Dendritic cell treated with granulocyte-macrophage colony-stimulating factor and Interleukin-4, amounts not matched to agents 40 ng/mL and 50 ng/mL, for 4 days (primary cell): ENCODE data around the gene STON2.
"Not testable (repeated sequence)": the region's sequence is repeated elsewhere in the genome, so short reads cannot be mapped to it uniquely, and the experiment has no call there.

Experiments used
- H3K27ac Mint-ChIP-seq: one replicate; pipeline ENCODE4 v1.8.0; 2022; ENCODE audit warnings: mild to moderate bottlenecking, mixed read lengths
- H3K27me3 Mint-ChIP-seq: one replicate; pipeline ENCODE4 v1.8.0; 2022; ENCODE audit warnings: mild to moderate bottlenecking, mixed read lengths
- H3K36me3 Mint-ChIP-seq: one replicate; pipeline ENCODE4 v1.8.0; 2022; ENCODE audit warnings: low read depth, mixed read lengths
- H3K4me1 Mint-ChIP-seq: one replicate; pipeline ENCODE4 v1.8.0; 2022; ENCODE audit warnings: low read depth, mixed read lengths
- H3K4me3 Mint-ChIP-seq: one replicate; pipeline ENCODE4 v1.8.0; 2022; ENCODE audit warnings: mild to moderate bottlenecking, moderate library complexity, mixed read lengths
- H3K9me3 Mint-ChIP-seq: one replicate; pipeline ENCODE4 v1.8.0; 2022; ENCODE audit warnings: mixed read lengths
- intact Hi-C: fragments of 100-400 bp; cut with micrococcal nuclease; formaldehyde crosslinking; loops from one replicate; pipeline ENCODE4 v1.15.0; 2022

Gene STON2

DNA sequence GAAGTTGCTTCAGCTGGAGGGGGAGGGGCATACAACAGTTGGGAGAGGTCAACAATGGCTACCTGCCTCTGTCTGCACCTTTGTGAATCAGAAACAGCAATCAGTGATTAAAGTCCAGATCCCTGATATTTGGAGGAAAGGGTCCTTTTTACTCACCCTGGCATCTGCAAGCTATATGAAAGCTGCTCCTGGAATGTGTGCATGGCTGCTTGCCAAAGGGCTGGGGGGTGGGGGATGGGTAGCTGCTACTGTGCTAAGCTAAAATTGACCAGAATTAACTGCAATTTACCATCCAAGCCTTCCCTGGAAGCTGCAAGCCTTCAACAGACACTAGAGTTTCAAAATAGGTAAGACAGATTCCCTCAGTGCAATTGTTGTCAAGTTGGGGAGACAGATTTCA is 165.8 kb downstream of the STON2 start:
- intact Hi-C loops = no loop called here
- Mint-ChIP-seq H3K9me3 (no peaks in the 10 kb centered on the region), H3K4me3 (no peak overlapping the region), H3K4me1 (peaks cover 5% of the 10 kb centered on the region), H3K27me3 (no peaks in the 10 kb centered on the region), H3K36me3 (no peaks in the 10 kb centered on the region), H3K27ac (no peak overlapping the region)

DNA sequence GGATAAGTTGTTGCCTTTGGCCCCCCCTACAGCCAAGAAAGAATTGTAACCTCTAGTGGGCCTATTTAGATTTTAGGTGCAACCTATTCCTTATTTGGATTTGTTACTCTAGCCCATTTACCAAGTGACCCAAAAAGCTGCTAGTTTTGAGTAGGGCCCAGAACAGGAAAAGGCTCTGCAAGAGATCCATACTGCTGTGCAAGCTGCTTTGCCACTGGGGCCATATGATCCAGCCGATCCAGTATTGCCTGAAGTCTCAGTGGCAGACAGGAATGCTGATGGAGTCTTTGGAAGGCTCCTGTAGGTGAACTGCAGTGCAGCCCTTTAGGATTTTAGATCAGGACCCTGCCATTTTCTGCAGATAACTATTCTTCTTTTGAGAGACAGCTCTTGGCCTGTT is 166.5 kb downstream of the STON2 start:
- Mint-ChIP-seq H3K36me3 (no peaks in the 10 kb centered on the region), H3K4me3 (no peak overlapping the region), H3K4me1 (peaks cover 5% of the 10 kb centered on the region), H3K9me3 (no peaks in the 10 kb centered on the region), H3K27me3 (no peaks in the 10 kb centered on the region), H3K27ac (no peak overlapping the region)
- intact Hi-C loops = no loop called here

DNA sequence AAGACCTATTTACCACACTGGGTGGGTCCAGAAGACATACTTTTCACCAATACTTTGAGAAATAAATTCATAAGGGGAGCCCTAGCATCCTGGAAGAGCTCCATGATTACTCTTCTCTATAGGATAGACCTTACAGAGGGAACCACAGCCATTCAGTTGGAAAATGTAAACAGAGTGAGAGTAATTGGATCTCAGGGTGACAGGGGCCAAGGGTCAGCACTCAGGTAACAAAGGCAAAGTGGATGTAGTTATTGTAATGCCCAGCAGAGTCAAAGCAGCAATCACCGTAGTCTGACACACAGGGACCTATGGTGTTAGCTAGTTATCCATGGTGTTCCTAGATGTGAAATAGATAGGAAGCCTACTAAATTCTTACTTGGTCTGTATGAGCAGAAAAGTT is 168.6 kb downstream of the STON2 start:
- Mint-ChIP-seq H3K9me3 (no peaks in the 10 kb centered on the region), H3K27ac (no peak overlapping the region), H3K4me3 (no peak overlapping the region), H3K4me1 (peaks cover 5% of the 10 kb centered on the region), H3K27me3 (no peaks in the 10 kb centered on the region), H3K36me3 (no peaks in the 10 kb centered on the region)
- intact Hi-C loops = no loop called here

DNA sequence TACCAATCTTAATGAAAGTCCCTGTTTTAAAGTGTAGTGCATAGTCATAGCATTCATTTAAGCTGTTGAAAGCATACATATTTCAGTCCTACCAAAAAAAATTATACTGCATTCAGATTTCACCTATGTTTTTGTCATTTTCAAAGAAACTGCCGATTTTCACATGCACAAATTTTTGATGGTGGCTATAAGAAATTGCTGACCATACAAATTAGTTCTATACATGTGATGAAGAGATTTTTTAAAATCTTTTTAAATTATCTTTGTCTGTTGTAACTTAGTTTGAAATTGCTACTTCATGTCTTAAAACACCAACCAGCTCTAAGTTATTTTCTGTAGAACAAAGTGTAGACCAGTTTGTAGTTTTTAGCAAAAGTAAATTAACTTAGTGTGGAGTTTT is 175.9 kb downstream of the STON2 start:
- H3K4me1 Mint-ChIP-seq = peaks cover 10% of the 10 kb centered on the region
- H3K27me3 Mint-ChIP-seq = no peaks in the 10 kb centered on the region
- no peak overlapping the region for H3K4me3 Mint-ChIP-seq
- H3K27ac Mint-ChIP-seq = no peak overlapping the region
- intact Hi-C loops = no loop called here
- H3K36me3 Mint-ChIP-seq = peaks cover 15% of the 10 kb centered on the region
- no peaks in the 10 kb centered on the region for H3K9me3 Mint-ChIP-seq

DNA sequence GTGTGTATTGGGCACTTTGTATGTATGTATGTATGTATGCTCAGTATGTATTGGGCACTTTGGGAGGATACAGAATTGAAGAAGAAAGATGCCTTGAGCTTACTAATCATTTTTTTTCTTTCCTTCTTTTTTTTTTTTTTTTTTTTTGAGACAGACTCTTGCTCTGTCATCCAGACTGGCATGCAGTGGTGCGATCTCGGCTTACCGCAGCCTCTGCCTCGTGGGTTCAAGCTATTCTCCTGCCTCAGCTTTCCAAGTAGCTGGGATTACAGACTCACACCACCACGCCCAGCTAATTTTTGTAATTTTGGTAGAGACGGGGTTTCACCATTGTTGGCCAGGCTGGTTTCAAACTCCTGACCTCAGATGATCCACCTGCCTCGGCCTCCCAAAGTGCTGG is 176.3 kb downstream of the STON2 start:
- H3K9me3 Mint-ChIP-seq, H3K4me3 Mint-ChIP-seq, H3K27me3 Mint-ChIP-seq, H3K27ac Mint-ChIP-seq, intact Hi-C loops: not testable (repeated sequence)
- peaks cover 17% of the 10 kb centered on the region for H3K36me3 Mint-ChIP-seq
- H3K4me1 Mint-ChIP-seq = peaks cover 10% of the 10 kb centered on the region

DNA sequence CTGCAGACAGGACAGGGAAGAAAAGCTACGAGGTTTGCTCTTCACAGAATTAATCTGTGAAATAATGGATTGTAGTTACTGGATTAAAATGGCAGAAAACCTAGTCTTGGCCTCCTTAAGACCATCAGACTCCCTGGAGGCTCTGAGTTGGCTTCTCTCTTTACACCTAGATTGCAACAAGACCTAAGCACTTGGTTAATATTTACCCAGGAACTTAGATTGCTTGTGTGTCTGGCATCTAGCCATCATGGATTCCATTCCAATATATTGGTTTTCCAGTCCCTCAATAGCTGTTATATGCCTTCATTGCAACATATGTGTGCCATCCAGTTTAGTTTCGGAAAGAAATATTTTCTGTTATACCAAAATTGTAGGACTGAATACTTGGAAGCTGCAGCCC is 177.4 kb downstream of the STON2 start:
- Mint-ChIP-seq H3K9me3 (no peaks in the 10 kb centered on the region), H3K27ac (no peak overlapping the region), H3K36me3 (peaks cover 17% of the 10 kb centered on the region), H3K27me3 (no peaks in the 10 kb centered on the region), H3K4me3 (no peak overlapping the region), H3K4me1 (peaks cover 16% of the 10 kb centered on the region)
- intact Hi-C loops = no loop called here

DNA sequence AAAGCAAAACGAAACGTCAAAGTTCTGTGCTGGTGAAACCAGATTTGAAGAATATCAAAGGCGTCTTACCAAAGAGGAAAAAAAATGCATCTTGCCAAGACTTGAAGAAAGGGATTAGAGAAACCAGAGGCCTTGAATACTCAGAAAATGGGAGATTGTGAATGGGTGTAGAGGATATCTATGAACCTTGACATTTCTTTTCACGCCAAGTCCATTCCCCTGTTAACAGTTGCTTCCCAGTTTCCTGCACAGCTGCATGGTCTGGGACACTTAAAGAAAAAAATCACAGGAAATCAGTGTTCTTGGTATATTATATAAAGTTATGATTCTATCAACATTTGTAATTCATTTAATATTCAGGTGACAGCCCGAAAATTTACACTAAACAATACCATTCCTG is 178.0 kb downstream of the STON2 start:
- intact Hi-C loops = no loop called here
- Mint-ChIP-seq H3K27ac (peak overlapping the region; percentile 100), H3K4me1 (peaks cover 21% of the 10 kb centered on the region), H3K9me3 (no peaks in the 10 kb centered on the region), H3K27me3 (no peaks in the 10 kb centered on the region), H3K36me3 (peaks cover 17% of the 10 kb centered on the region), H3K4me3 (peak overlapping the region; percentile 92)

DNA sequence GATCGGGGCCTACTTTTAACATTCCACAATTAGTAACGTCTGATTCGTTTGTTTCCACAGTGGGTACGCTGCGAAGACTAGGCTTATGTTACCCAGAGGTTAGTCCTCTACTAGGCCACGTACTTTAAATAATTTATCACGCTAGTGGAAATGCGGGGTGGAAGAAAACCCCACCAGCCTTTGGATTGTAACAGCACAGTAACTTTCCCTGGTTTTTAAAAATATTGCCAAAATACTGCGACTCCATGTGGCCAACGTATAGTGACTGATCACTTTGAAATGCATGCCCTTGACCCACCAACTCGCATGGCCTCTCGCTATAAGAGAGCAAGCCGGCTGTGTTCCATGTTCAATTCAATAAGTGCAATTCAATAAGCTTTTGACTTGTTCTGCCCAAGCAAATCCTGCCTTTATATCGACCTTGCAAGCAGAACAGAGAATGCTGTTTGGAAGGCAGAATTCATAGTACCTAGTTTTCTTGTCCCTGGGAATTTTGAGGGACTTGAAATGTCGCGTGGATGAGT is 178.5 kb downstream of the STON2 start:
- Mint-ChIP-seq H3K36me3 (peaks cover 17% of the 10 kb centered on the region), H3K27me3 (no peaks in the 10 kb centered on the region), H3K4me3 (peak overlapping the region; percentile 92), H3K4me1 (peaks cover 26% of the 10 kb centered on the region), H3K9me3 (no peaks in the 10 kb centered on the region), H3K27ac (peak overlapping the region; percentile 100)
- intact Hi-C loops = loop anchor here (1.0 to 2.0 kb wide), 2 partner anchors 51 to 280 kb away; partner anchors contain the start of gene CEP128

DNA sequence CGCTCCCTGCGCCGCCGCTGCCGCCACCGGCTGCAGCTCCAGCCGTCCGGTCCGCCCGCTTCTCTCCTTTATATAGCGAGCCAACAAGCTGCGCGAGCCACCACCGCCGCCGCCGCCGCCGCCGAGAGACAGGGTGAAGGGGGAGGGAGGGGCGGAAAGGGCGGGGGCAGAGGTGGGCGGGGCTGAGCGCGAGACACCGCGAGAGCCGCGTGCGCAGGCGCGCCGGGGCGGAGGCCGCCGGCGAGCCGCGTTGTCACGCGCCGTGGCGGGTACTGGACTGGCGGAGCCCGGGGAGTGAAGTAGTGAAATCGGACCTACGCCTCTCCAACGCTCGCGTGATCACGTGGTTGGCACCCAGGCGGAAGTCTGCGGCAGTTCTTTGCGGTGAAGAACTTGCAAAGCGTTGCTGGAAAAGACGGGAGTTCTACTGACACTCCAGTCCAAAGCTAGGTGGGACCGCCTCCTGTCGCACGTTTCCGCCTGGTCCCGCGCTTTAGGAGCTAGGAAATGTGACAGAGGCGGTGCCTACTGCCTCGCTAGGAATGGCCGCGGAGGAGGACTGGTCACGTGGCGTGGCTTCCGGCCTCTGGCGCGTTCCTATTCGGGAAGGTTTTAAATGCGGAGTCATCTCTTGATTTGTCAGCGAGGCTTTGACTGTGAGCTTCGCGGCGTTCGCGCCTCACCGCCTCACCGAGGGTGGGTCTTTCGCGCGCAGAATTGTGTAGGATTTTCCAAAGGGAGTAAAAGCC is 179.1 kb downstream of the STON2 start, which contains the start of gene GTF2A1:
Gene GTF2A1, minus strand, starts transcription at position 130 of the 749 bp plus-strand sequence. CDS start 441 bp downstream, outside the sequence.
- peaks cover 23% of the 10 kb centered on the region for H3K36me3 Mint-ChIP-seq
- peaks cover 30% of the 10 kb centered on the region for H3K4me1 Mint-ChIP-seq
- H3K27ac Mint-ChIP-seq = peak within 1 kb of the TSS; percentile 100
- no peaks in the 10 kb centered on the region for H3K9me3 Mint-ChIP-seq
- no peaks in the 10 kb centered on the region for H3K27me3 Mint-ChIP-seq
- H3K4me3 Mint-ChIP-seq = peak within 1 kb of the TSS; percentile 94
- intact Hi-C loops = loop anchor here (1.0 to 2.0 kb wide), 2 partner anchors 50 to 280 kb away; partner anchors contain the start of gene CEP128

DNA sequence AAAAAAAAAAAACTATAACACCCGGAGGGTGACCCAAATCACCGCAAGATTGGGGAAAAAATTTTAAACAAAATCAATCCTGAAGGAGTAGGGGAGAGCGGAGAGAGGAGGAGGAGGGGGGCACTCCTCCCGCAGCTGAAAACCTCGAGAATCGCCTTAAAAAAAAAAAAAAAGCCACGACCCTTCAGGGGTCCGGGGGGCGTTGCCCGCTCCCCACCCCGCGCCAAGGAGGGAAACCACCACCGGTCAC is 179.6 kb downstream of the STON2 start:
- intact Hi-C loops = loop anchor here (2.0 kb wide), 1 partner anchor 50 kb away; no protein-coding TSS in a partner anchor
- peaks cover 28% of the 10 kb centered on the region for H3K36me3 Mint-ChIP-seq
- H3K4me1 Mint-ChIP-seq = peaks cover 30% of the 10 kb centered on the region
- no peaks in the 10 kb centered on the region for H3K27me3 Mint-ChIP-seq
- H3K27ac Mint-ChIP-seq = peak overlapping the region; percentile 100
- peak overlapping the region; percentile 92 for H3K4me3 Mint-ChIP-seq
- no peaks in the 10 kb centered on the region for H3K9me3 Mint-ChIP-seq

DNA sequence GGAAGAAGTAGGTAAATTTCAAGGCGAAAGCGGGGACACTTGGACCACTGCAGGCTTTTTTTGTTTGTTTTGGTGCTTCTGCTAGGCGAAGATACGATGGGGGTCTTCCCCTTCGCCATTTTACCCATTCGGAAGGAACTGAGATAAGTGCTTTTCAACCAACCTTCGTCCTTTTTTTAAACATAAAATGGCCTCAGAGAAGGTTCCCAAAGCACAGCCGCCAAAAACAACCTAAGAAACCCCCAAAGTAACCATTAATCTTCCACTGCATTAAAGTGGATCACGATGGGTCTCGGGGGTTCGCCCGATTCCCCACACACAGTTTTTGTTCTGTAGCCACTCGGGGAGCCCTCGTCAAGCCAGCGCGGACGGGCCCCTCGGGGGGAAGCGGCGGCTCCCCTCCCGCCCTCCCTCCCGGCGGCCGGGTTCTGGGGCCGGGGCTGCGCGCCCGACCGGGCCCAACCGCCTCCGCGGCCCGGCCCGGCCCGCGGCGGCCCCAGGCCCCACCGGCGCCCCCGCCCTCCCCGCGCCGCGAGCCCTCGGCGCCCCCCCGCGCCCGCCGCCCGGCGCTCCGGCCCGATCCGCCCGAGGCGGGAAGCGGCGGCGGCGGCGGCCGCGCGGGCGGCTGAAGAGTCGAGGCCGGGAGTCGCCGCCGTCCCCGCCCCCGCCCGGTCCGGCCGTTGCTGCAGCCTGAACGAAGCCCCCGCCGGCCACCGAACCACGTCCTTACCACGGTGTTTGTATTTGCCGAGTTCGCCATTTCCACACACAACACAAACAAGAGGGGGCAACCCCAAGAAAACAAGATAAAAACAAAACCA is 180.2 kb downstream of the STON2 start:
- H3K27me3 Mint-ChIP-seq = no peaks in the 10 kb centered on the region
- peak overlapping the region; percentile 100 for H3K27ac Mint-ChIP-seq
- H3K4me1 Mint-ChIP-seq = peaks cover 30% of the 10 kb centered on the region
- H3K4me3 Mint-ChIP-seq = peak overlapping the region; percentile 94
- intact Hi-C loops = loop anchor here (2.0 kb wide), 1 partner anchor 49 kb away; no protein-coding TSS in a partner anchor
- H3K36me3 Mint-ChIP-seq = peaks cover 34% of the 10 kb centered on the region
- no peaks in the 10 kb centered on the region for H3K9me3 Mint-ChIP-seq

DNA sequence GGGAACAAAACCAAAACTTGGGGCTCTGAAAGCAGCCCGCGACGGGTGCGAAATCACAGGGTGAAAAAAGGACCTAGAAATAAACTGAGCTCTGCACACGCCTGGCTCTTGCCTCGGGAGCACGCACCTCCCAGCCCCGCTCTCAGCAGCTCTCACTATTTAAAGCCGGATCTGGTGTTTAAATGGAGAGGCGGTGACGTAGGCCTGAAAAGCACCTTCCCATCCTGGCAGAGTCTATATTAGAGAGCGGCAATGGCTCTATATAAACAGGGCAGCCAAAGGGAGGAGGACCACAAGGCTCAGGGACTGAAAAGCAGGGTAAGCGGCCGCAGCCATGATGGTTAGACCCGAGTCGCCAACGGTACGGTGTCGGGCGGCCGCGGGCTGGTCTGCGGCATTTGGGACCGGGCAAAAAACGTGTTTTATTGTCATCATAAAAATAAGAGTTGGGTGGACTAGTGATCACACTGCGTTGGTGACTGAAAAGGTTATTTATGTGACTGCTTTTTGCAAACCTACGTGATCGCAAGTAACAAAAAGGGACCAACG is 180.8 kb downstream of the STON2 start:
- peaks cover 30% of the 10 kb centered on the region for H3K4me1 Mint-ChIP-seq
- no peaks in the 10 kb centered on the region for H3K27me3 Mint-ChIP-seq
- no peaks in the 10 kb centered on the region for H3K9me3 Mint-ChIP-seq
- intact Hi-C loops = no loop called here
- H3K36me3 Mint-ChIP-seq = peaks cover 41% of the 10 kb centered on the region
- H3K27ac Mint-ChIP-seq = peak overlapping the region; percentile 100
- peak overlapping the region; percentile 94 for H3K4me3 Mint-ChIP-seq

DNA sequence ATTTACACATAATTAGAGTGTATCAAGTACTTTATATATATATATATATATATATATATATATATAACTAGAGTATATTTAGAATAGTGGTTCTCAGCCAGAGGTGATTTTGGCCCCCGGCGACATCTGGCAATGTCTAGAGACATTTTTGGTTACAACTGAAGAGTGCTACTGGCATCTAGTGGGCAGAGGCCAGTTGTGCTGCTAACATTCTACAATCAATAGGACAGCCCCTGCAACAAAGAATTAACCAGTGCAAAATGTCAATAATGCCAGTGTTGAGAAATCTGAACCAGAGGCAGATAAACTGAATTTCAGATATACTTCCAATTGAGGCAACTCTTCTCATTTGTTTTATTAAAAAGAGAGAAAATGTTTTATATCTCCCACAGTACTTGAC is 188.3 kb downstream of the STON2 start:
- no peak overlapping the region for H3K4me3 Mint-ChIP-seq
- no peaks in the 10 kb centered on the region for H3K27me3 Mint-ChIP-seq
- H3K4me1 Mint-ChIP-seq = peaks cover 47% of the 10 kb centered on the region
- H3K27ac Mint-ChIP-seq = no peak overlapping the region
- intact Hi-C loops = loop anchor here (1.0 to 2.0 kb wide), 2 partner anchors 216 to 257 kb away; partner anchors contain the start of gene TSHR
- H3K36me3 Mint-ChIP-seq = peaks cover 82% of the 10 kb centered on the region
- no peaks in the 10 kb centered on the region for H3K9me3 Mint-ChIP-seq
